ENCODE measurements around the gene KPNA6.

Gene KPNA6

DNA sequence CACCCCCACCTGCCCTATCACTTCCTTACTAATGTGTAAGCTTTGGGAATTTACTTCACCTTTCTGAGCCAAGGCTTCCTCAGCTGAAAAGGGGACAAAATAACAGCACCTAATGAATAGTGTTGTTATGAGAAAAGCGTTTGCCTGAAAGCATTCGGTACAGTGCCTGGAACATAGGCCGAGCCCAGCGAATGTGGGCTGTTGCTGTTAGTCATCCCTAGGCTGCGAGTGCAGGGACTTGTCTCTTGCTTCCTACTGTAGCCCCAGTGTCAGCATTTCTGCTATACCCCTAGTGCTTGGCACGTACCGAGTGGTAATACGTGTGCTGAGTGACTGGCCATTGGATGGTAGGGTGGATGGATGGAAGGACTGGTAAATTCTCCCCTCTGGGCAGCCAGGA, 16.7 kb upstream of the KPNA6 start:
- no peak overlapping the region for H3K27ac ChIP-seq
- no peaks in the 10 kb centered on the region for H3K9me3 ChIP-seq (ENCODE audit: low read depth, low read length)
- H3K4me3 ChIP-seq, result no peak overlapping the region
- TF ChIP-seq EZH2 (IDR thresholded peaks at IDR 0.05), result no peak
- TF ChIP-seq POLR2AphosphoS5 (IDR thresholded peaks at IDR 0.05; ENCODE audit: borderline replicate concordance, low read depth, low read length), result no peak
- TF ChIP-seq FOXP2 (optimal IDR thresholded peaks at IDR 0.05; ENCODE audit: control extremely low read depth, extremely low read length, insufficient read depth), result no peak
- peaks cover 46% of the 10 kb centered on the region for H3K36me3 ChIP-seq (ENCODE audit: insufficient read depth, low read length)
- H3K9ac ChIP-seq (ENCODE audit: insufficient read length), result no peak overlapping the region
- DNase-seq (ENCODE audit: low read depth, low spot score), result no peak

DNA sequence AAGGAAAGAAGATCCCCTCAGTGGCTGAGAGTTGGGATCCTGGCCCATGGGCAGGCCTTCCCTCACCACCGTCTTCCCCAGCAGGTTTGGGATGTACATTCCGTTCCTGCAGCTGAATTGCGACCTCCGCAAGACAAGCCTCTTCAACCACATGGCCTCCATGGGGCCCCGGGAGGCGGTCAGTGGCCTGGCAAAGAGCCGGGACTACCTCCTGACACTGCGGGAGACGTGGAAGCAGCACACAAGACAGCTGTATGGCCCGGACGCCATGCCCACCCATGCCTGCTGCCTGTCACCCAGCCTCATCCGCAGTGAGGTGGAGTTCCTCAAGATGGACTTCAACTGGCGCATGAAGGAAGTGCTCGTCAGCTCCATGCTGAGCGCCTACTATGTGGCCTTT, 16.3 kb upstream of the KPNA6 start:
- peaks cover 43% of the 10 kb centered on the region for H3K36me3 ChIP-seq (ENCODE audit: insufficient read depth, low read length)
- H3K9ac ChIP-seq (ENCODE audit: insufficient read length), result no peak overlapping the region
- H3K4me3 ChIP-seq, result no peak overlapping the region
- no peak for DNase-seq (ENCODE audit: low read depth, low spot score)
- H3K9me3 ChIP-seq (ENCODE audit: low read depth, low read length), result no peaks in the 10 kb centered on the region
- TF ChIP-seq FOXP2 (optimal IDR thresholded peaks at IDR 0.05; ENCODE audit: control extremely low read depth, extremely low read length, insufficient read depth), result no peak
- no peak for TF ChIP-seq POLR2AphosphoS5 (IDR thresholded peaks at IDR 0.05; ENCODE audit: borderline replicate concordance, low read depth, low read length)
- no peak for TF ChIP-seq EZH2 (IDR thresholded peaks at IDR 0.05)
- H3K27ac ChIP-seq, result no peak overlapping the region

DNA sequence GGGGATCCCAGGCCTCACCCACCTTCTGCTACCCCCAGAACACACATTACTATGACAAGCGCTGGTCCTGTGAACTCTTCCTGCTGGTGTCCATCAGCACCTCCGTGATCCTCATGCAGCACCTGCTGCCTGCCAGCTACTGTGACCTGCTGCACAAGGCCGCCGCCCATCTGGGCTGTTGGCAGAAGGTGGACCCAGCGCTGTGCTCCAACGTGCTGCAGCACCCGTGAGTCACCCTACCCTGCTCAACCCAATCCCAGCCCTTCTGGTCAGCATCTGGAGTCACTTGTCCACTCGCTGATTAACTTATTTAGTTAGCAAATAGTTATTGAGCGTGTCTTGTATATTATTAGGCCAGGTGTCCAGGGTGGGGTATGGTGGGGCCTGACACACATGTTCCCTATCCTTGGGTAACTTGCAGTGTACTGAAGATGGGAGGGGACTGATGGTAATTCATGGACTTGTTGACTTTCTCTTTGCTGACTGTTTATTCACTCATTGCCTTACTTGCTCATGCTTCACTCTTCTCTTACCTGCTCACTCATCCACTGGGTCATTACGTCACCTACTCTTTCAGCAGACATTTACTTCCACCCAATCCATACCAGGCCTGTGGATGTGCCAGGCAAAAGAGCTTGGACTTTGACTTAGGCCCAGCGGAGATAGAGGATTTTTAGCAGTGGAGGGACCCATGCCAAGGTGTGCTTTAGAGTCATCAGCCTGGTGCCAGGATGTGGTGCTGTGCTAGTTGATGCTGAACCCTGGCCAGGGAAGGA, 12.9 kb upstream of the KPNA6 start:
- Histone ChIP-seq H3K4me3 (no peak overlapping the region), H3K27ac (no peak overlapping the region), H3K36me3 (ENCODE audit: insufficient read depth, low read length) (peaks cover 45% of the 10 kb centered on the region), H3K9ac (ENCODE audit: insufficient read length) (no peak overlapping the region), H3K9me3 (ENCODE audit: low read depth, low read length) (no peaks in the 10 kb centered on the region)
- TF ChIP-seq EZH2 (IDR thresholded peaks at IDR 0.05) (no peak), FOXP2 (optimal IDR thresholded peaks at IDR 0.05; ENCODE audit: control extremely low read depth, extremely low read length, insufficient read depth) (no peak), POLR2AphosphoS5 (IDR thresholded peaks at IDR 0.05; ENCODE audit: borderline replicate concordance, low read depth, low read length) (no peak)
- no peak for DNase-seq (ENCODE audit: low read depth, low spot score)

DNA sequence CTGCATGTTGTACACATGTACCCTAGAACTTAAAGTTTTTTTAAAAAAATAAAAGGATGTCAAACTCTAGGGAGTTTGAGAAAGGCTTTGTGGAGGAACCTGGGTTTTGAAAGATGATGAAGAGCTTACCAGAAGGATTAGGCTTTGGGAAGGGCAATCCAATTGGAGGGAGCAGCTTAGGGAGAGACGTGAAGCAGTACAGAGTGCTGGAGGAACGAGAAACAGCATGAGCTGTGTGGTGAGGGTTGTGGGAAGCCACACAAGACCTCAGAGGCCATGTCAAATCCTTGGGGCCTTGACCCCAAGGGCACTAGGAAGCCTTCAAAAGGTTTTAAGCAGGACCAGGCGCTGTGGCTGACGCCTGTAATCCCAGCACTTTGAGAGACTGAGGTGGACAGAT, 8.4 kb upstream of the KPNA6 start:
- TF ChIP-seq POLR2AphosphoS5 (IDR thresholded peaks at IDR 0.05; ENCODE audit: borderline replicate concordance, low read depth, low read length) (no peak), FOXP2 (optimal IDR thresholded peaks at IDR 0.05; ENCODE audit: control extremely low read depth, extremely low read length, insufficient read depth) (no peak), EZH2 (IDR thresholded peaks at IDR 0.05) (no peak)
- Histone ChIP-seq H3K9me3 (ENCODE audit: low read depth, low read length) (no peaks in the 10 kb centered on the region), H3K9ac (ENCODE audit: insufficient read length) (no peak overlapping the region), H3K36me3 (ENCODE audit: insufficient read depth, low read length) (peaks cover 44% of the 10 kb centered on the region), H3K27ac (no peak overlapping the region), H3K4me3 (no peak overlapping the region)
- no peak for DNase-seq (ENCODE audit: low read depth, low spot score)

DNA sequence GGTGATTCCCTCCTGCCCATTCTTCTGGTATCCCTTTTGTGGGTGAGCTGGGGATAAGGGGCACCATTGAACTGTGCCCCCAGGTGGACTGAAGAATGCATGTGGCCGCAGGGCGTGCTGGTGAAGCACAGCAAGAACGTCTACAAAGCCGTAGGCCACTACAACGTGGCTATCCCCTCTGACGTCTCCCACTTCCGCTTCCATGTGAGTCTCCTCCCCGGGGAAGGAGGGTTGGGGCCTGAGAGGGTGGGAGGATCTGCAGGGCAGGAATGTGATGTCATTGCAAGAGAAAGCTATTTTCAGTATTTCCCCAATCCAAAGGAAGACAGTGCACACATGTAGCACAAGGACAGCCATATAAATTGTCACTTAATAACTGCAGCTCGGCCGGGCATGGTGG, 7.5 kb upstream of the KPNA6 start:
- Histone ChIP-seq H3K27ac (no peak overlapping the region), H3K9me3 (ENCODE audit: low read depth, low read length) (no peaks in the 10 kb centered on the region), H3K4me3 (no peak overlapping the region), H3K36me3 (ENCODE audit: insufficient read depth, low read length) (peaks cover 35% of the 10 kb centered on the region), H3K9ac (ENCODE audit: insufficient read length) (no peak overlapping the region)
- no peak for DNase-seq (ENCODE audit: low read depth, low spot score)
- TF ChIP-seq EZH2 (IDR thresholded peaks at IDR 0.05) (no peak), POLR2AphosphoS5 (IDR thresholded peaks at IDR 0.05; ENCODE audit: borderline replicate concordance, low read depth, low read length) (no peak), FOXP2 (optimal IDR thresholded peaks at IDR 0.05; ENCODE audit: control extremely low read depth, extremely low read length, insufficient read depth) (no peak)

DNA sequence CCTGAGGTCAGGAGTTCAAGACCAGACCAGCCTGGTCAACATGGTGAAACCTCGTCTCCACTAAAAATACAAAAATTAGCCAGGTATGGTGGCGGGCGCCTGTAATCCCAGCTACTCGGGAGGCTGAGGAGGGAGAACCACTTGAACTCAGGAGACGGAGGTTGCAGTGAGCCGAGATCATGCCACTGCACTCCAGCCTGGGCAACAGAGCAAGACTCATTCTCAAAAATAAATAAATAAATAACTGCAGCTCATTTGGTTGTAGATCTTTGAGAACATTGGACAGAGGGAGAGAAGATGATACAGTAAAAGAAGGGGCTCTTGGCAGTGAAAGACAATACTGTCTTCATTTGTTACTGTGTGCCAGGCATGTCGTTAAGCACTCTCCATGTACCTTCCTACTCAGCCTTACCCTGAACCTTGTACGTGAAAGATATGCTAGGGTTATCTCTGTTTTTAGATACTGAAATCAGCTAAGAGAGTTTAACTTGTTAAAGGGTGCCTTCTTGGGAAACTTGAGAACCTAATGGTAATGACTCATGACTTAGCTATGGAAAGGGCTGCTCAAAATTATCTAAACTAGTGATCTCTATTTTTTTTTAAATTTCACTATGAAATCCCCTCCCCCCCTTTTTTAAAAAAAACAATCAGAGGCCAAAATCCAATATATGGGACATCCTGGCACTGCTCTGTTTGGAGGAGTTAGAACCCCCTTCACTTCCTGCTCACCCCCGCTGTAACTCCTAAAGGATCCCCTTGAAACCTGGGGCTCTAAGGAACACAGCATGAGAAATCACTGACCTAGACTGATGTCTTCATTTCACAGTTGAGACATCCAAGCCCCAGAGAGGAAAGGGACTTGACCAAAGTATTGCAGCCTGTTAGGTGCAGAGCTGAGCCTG, 6.8 kb upstream of the KPNA6 start:
- no peak overlapping the region for H3K4me3 ChIP-seq
- no peaks in the 10 kb centered on the region for H3K9me3 ChIP-seq (ENCODE audit: low read depth, low read length)
- H3K9ac ChIP-seq (ENCODE audit: insufficient read length), result no peak overlapping the region
- no peak for TF ChIP-seq FOXP2 (optimal IDR thresholded peaks at IDR 0.05; ENCODE audit: control extremely low read depth, extremely low read length, insufficient read depth)
- TF ChIP-seq EZH2 (IDR thresholded peaks at IDR 0.05), result no peak
- no peak for TF ChIP-seq POLR2AphosphoS5 (IDR thresholded peaks at IDR 0.05; ENCODE audit: borderline replicate concordance, low read depth, low read length)
- no peak for DNase-seq (ENCODE audit: low read depth, low spot score)
- H3K36me3 ChIP-seq (ENCODE audit: insufficient read depth, low read length), result peaks cover 28% of the 10 kb centered on the region
- peak overlapping the region; percentile 42; the same call in 1 of the 2 replicates for H3K27ac ChIP-seq

DNA sequence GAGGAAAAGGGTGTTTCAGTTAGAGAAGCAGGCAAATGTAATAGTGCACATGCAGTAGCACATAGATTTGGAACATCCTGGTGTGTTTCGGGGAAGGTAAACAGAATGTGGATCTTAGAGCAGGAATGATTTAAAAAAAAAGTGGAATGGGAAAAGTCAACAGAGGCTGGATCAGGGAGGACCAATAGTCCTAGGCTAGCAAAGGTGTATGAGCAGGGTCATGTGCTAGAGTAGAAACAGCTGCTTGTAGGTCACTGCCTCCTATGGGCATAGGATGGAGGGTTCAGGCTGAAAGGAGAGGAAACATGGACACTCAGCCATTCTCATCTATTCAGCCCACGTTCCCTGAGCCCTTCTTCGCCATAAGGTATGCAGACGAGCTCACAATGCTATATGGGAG, 3.7 kb upstream of the KPNA6 start:
- no peaks in the 10 kb centered on the region for H3K9me3 ChIP-seq (ENCODE audit: low read depth, low read length)
- DNase-seq (ENCODE audit: low read depth, low spot score), result no peak
- no peak overlapping the region for H3K4me3 ChIP-seq
- no peak overlapping the region for H3K27ac ChIP-seq
- H3K36me3 ChIP-seq (ENCODE audit: insufficient read depth, low read length), result peaks cover 17% of the 10 kb centered on the region; the same call in 1 of the 2 replicates
- H3K9ac ChIP-seq (ENCODE audit: insufficient read length), result no peak overlapping the region
- TF ChIP-seq POLR2AphosphoS5 (IDR thresholded peaks at IDR 0.05; ENCODE audit: borderline replicate concordance, low read depth, low read length) (no peak), FOXP2 (optimal IDR thresholded peaks at IDR 0.05; ENCODE audit: control extremely low read depth, extremely low read length, insufficient read depth) (no peak), EZH2 (IDR thresholded peaks at IDR 0.05) (no peak)

DNA sequence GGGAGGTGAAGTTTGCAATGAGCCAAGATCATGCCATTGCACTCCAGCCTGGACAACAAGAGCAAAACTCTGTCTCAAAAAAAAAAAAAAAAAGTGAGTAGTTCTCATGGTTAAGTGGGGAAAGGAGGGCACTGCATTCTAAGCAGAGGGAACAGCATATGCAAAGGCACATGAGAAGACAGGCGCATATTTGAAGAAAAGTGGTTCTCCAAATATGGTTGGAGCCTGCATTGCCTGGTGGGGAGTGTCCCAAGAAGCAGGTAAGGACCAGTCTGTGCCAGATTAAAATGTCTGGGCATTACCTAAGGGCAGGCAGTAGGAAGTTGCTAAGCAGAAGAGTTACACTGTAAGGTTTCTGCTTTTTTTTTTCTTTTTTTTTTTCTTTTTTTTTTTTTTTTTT, 2.5 kb upstream of the KPNA6 start:
- no peak for TF ChIP-seq EZH2 (IDR thresholded peaks at IDR 0.05)
- no peak for TF ChIP-seq FOXP2 (optimal IDR thresholded peaks at IDR 0.05; ENCODE audit: control extremely low read depth, extremely low read length, insufficient read depth)
- TF ChIP-seq POLR2AphosphoS5 (IDR thresholded peaks at IDR 0.05; ENCODE audit: borderline replicate concordance, low read depth, low read length), result no peak

More for the DNA sequence above, 2.5 kb upstream of the KPNA6 start:
- H3K9me3 ChIP-seq (ENCODE audit: low read depth, low read length), result no peaks in the 10 kb centered on the region
- DNase-seq (ENCODE audit: low read depth, low spot score), result no peak
- H3K36me3 ChIP-seq (ENCODE audit: insufficient read depth, low read length), result peaks cover 14% of the 10 kb centered on the region; the same call in 1 of the 2 replicates
- H3K27ac ChIP-seq, result no peak overlapping the region
- H3K9ac ChIP-seq (ENCODE audit: insufficient read length), result no peak overlapping the region
- no peak overlapping the region for H3K4me3 ChIP-seq

Measured in SK-N-MC (cell line).